GM21423 (cell line): ENCODE measurements around the gene SLC30A2.
A peak's percentile ranks its signal among the peaks of the same experiment; 100 is the strongest.

Experiments
- ATAC-seq: cut with Tn5 transposase; IDR thresholded peaks from one replicate; pipeline ENCODE4 v1.9.1; 2021; ENCODE audit warnings: mild to moderate bottlenecking, moderate library complexity; ENCODE audit not compliant: unreplicated experiment

Gene SLC30A2

DNA sequence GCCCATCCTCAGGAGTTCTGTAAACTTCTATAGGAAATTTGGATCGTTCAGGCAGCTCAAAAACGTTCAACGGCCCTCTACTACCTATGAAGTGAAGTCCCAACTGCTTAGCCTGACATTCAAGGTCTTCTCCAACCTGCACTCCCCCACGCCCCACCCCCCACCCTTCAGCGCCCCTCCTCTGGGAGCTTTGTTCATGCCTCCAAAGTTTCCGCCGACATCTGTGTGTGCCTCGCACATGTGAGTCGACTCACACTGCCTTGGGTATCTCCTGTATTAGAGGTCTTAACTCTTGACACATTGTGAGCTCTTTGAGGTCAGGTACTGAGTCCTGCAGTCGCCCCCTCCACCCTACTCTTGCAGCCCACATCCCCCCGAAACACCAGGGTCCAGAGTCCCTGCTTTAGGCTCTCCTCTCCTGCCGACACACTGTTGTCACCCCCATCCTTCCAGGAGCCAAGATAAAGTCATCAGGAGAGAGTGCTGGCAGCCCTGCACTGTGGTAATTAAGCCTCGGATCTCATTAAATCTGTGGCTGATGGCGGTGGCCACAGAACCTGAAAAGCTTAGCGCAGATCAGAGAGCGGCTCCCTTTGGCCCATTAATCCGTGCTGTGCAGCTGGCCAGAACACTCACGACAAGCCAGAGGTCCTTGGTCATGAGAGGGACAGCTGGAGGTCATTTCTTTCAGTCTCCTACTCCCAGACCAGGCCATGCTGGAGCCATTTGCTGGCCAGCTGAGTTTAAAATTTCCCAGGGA is 46.7 kb downstream of the SLC30A2 start:
- ATAC-seq: no peak

DNA sequence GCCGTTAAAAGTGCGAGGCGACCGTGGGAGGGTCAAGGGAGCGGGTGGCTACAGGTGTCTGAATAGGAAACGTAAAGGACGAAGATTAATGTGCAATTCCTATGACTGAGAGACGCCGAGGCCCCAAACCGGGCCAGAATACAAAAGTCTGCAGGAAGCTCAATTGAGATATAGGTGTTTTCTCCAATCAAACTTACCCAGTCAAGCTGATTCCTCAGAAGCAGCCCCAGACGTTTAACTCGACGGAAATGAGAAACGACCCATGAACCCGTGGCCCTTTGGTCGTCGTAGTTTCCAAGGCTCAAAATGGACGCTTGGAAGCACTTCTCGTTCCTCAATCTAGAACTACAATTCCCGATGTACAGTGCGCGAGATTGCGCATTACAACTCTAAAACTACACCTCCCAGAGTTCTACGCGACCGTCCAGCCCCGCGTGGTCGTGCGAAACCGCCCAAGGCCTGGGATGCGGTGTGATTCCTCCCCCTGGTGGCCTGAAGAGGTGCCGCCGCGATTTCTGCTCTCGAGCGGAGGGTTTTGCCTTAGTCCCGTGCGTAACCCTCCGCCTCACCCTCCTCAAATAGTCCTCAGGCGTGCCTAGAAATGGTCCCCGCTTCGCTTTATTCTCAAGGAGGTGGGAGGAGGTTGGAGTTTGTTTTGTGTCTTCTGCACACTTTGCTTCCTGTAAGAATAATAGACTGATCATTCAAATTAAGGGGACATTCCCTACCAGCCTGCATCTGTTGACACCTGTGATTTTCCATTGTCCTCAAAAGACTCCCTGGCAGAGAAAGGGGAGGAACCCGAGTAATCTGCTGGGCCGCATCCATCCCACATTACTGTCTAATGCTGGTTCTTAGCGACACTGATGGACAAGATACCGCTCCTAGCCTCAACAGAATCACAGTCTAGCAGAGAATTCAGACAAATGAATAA is 47.8 kb downstream of the SLC30A2 start, which contains the start of gene PAFAH2:
PAFAH2 (minus strand) TSS at position 236 of the 934 bp plus-strand sequence. CDS start 7,247 bp downstream, outside the sequence.
- ATAC-seq: peak; percentile 95

DNA sequence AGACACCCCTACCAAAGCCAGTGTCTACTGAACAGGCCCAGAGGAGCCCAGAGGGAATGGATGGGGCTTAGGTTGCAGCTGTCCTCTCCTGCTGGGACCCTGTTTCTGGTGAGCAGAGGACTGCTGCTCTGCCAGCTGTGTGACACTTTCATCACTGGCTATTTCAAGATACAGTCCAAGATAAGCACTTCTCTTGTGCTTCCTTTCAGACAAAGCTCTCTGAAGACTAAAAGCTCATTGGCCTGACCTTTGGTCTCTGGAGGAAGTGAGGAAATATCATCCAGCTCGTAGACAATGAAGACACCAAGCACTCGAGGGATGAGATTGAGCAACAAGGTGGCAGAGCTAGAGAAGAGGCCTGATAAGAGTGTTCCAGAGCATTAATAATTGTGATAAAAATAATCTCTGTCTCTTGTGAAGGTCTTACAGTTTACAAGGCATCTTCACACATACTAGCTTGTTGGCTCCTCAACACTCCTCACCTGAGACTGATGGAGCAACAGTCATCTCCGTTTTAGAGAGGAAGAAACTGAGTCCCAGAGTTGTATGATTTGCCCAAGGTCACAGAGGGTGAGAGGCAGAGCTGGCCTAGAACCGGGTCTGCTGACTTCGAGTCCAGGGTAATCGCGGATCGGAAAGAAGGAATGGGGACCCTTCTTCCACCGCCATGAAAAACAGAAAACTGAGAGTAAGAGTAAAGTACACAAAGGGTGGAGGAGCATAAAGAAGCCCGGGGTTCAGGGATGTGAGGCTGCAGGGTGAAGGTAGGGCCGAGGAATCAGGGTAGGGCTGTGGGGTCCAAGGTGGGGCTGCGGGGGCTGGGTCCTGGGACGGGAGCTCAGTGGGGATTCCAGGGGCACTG is 48.7 kb downstream of the SLC30A2 start:
- no peak for ATAC-seq

DNA sequence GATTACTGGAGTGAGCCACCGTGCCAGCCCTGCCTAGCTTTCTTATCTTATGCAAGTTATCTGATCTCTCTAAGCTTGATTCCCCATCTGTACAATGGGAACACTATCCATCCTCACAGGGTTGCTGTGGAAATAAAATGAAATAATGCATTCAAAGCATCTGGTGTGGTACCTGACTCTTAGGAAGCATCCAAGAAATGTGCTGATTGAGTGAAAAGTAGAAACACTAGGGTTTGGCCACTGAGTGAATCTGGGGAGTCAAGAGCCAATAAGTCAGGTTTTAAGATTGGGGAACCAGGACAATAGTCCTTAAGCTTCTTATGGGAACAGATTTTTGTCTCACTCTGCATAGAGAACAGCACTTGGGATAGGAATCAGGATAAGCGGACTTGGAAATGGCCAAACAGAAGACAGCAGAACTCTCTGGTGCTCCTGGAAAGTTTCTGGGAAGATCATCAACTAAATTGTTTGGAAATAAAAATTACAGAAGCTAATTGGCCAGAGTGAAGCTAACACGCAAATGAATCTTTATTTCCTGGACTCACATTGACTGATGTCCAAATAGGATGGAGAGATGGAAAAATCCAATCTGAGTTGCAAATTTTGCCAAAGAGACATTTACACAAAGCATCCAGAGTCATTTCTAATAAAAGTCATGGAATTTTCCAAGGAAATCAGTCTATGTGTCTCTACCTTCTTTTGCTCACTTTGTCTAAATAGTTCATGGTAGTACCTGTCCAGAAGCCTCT is 51.3 kb downstream of the SLC30A2 start:
- no peak for ATAC-seq

DNA sequence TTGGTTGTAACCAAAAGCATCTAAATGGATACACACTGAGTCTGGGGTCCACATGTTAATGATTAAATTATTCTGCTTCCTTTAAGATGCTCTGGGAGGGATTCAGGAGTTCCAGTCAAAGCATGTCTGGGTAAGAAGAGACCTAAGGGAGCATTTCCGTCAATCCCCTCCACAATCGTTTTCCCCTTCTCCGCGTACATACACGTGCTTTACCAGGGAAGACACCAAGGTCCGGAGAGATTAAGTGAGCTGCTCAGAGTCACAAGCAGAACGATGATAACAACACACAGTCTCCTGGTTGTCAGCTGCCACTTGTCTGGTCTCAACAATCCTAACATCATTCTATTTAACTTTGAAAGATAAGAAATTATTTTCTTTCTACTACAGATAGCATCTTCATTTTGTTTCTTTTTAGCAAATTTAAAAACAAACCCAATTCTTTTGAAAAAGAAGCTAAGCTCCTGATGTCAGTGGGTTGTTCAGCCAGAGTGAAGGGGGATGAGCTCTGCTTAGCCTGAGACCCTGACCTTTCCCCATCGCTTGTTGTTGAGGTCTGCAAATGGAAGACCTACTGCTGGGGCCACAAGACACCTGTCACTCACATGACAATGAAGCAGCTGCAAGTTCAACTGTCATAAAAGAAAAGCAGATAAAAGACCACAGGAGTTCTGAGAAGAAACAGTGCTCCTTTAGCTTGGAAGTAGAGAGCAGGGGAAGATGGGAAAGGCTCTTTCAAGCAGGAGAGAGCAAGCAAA is 52.5 kb downstream of the SLC30A2 start:
- ATAC-seq: no peak

DNA sequence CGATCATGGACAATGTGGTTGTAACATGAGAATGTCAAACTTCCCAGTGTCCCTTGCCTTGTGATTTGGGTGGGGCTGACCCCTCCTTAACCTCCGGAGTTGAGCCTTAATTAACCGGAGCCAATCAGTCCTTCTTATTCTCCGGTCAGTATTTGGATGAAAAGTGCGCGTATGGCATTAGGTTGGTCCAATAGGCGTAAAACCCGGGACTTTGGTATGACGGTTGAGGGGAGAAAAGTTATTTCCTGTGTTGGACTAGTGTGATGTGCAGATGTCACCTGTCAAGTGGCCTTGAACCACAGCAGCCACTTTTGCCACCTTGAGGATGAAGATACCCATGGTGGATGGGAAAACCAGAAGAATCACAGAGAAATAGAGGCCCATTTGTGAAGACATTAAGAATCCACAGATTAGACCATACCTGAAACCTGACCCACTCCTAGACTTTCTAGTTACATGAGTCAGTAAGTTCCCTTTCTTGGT is 53.2 kb downstream of the SLC30A2 start:
- ATAC-seq: no peak

DNA sequence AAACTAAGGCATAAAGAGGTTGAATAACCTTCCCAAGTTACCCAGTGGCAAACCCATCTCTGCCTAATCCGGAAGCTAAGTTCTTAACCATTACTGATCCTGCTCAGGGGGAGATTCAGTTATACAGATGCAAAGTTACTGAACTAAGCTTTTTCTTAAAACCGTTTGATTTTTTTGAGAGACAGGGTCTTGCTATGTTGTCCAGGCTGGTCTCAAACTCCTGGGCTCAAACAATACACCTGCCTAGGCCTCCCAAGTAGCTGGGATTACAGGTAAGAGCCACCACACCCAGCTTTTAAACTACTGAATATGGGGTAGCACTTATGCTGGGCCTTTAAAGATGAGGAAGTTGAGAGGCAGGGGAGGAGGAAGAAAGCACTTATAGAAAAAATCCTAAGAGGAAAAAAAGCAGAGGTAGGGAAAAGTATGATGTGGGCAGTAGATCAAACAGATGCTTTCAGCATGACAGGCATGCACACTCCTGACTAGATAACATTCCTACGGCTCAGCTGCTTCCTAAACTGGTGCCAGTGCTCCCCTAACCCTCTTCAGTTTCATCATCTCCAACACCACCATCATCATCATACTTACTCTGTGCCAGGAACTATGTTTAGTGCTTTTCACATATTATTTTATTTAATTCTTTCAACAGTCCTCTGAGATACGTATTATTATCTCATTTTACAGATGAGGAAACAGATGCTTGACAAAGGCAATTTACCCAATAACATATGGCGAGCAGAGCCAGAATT is 53.8 kb downstream of the SLC30A2 start:
- ATAC-seq: no peak

DNA sequence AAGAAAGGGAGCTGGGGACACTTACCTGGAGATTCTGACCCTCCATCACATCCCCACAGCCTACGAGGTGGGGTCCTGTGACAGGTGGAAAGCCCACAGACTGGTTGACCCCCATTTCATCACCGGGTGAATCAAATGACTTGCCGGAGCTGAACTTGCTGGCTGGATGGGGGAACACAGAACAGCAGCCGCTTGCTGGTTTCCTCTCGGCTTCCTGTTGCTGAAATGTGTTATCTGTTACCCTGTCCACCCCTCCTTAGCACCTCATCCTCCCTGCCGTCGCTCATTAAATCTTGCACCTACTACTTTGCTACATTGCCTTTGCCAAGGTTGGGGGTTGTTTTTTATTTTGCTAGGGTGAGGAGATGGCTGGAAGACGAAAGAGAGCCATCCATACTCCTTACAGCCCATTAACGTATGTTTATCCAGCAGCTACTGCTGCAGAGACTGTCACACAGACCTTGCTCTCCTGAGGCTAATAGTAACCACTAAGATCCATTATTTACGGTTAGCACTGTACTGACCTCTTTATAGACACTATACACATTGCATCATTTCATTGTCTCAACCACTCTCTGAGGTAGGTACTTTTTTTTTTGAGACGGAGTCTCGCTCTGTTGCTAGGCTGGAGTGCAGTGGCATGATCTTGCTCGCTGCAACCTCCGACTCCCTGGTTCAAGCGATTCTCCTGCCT is 55.1 kb downstream of the SLC30A2 start:
- no peak for ATAC-seq

DNA sequence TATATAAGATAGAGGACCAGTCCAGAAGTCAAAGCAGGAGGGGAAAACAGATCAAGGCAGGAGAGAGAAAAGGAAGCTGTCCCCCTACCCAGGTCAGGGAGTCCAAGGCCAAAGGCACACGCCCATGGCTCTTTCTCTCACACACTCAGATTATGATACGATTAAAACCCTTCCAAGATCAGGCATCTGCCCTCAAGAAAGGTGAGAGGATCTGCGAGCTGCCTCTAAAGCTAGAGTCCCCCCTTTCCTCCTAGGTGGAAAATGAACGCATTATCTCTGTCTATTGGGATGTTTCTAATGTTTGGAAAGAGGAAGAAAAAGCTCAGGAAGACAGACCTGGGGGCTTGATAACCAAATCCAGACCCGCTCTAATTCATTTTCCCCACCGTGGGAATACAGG is 55.7 kb downstream of the SLC30A2 start:
- no peak for ATAC-seq

DNA sequence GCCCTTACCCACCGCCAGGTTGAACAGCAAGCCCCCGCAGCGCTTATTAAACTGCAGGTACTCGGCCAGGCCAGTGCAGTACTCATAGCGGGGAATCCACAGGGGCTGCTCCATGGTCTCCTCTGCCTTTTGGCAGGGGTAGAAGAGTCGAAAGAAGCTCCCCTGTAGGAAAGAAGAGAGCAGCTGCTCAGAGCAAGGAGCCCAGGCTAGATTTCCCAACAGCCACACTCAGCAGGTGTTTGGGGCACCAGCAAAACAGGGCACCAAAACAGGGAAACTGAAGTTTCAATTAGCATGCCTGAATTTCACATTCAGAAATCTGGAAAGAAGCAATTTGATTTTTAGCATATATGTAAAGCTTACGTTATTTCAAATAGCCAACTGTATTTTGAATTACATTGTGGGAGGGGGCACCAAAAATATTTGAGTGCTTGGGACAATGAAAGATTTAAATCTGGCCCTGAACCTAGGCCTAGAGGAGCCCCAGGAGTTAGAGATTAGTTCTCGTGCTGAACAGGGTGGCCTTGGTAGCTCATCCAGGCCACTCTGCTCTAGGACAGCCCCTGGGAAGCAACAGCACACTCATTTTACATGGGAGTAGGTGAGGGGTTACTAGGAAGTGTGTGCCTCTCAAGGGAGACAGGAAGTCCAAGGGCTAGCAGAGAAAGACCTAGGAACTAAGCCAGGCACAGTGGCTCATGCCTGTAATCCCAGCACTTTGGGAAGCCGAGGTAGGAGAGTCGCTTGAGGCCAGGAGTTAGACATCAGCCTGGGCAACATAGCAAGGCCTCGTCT is 56.3 kb downstream of the SLC30A2 start:
- no peak for ATAC-seq

DNA sequence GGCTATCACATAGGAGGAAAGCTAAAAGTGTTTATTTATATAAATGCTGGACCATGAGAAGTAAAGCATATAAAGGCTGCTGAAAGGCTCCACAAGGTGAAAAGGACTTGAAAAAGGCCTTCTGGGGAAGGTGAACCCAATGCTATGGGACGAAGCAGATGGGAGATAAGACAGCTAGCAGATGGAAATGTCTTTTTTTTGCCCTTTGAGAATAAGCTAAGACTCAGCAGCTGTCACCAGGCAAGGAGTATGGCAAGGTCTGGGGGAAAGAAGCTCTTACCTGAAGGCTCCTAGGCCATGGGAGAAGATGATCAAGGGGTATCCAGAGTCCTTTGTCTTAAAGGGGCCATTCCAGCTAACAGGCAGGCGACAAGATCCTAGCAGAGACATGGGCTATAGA is 58.0 kb downstream of the SLC30A2 start:
- no peak for ATAC-seq
